Neural cell (in vitro differentiated cells): ENCODE measurements around the gene MAST4. TPM values are rescaled to one million over a fixed set of nuclear protein-coding genes. Genes with fewer than 3 reads are reported as not detected.

Experiments
- H2AFZ ChIP-seq: fragments of 200-600, 300-800 bp; sonication (generic), shearing (Covaris generic); 2 replicates; pipeline ENCODE4 v1.6.0; 2014; ENCODE audit warnings: low read depth, mild to moderate bottlenecking, antibody characterized with exemption, low read length, moderate library complexity
- H3F3A ChIP-seq: fragments of 200-600 bp; shearing (Covaris generic); 2 replicates; pipeline ENCODE4 v1.6.1; 2016; ENCODE audit warnings: mild to moderate bottlenecking, moderate library complexity, mixed read lengths, antibody characterized with exemption, low read length; ENCODE audit not compliant: insufficient read depth, poor library complexity, severe bottlenecking
- H3K27ac ChIP-seq: fragments of 200-600, 300-800 bp; sonication (generic), shearing (Covaris generic); 2 replicates; pipeline ENCODE4 v1.5.1; 2014; ENCODE audit warnings: mild to moderate bottlenecking, low read length, moderate library complexity
- H3K27me3 ChIP-seq: fragments of 300-800, 200-600 bp; sonication (generic), shearing (Covaris generic); 2 replicates; pipeline ENCODE4 v1.6.0; 2014; ENCODE audit warnings: mild to moderate bottlenecking, low read depth, low read length, moderate library complexity; ENCODE audit not compliant: insufficient read depth
- H3K36me3 ChIP-seq: fragments of 300-800, 200-600 bp; sonication (generic), shearing (Covaris generic); 2 replicates; pipeline ENCODE4 v1.5.1; 2014; ENCODE audit warnings: mild to moderate bottlenecking, antibody characterized with exemption, low read length, moderate library complexity; ENCODE audit not compliant: insufficient read depth
- H3K4me2 ChIP-seq: fragments of 300-800, 200-600 bp; sonication (generic), shearing (Covaris generic); 2 replicates; pipeline ENCODE4 v1.6.0; 2014; ENCODE audit warnings: mild to moderate bottlenecking, low read length
- H3K4me3 ChIP-seq: fragments of 300-800, 200-600 bp; sonication (generic), shearing (Covaris generic); 2 replicates; pipeline ENCODE4 v1.5.1; 2014; ENCODE audit warnings: mild to moderate bottlenecking, low read length, moderate library complexity
- H3K79me2 ChIP-seq: fragments of 200-600 bp; shearing (Covaris generic); replicated peaks from 2 replicates; pipeline ENCODE4 v1.6.0; 2014; ENCODE audit warnings: mild to moderate bottlenecking, low read length, moderate library complexity; ENCODE audit not compliant: insufficient read depth
- H3K9ac ChIP-seq: fragments of 300-800, 200-600 bp; sonication (generic), shearing (Covaris generic); 2 replicates; pipeline ENCODE4 v1.6.1; 2016; ENCODE audit warnings: mild to moderate bottlenecking, low read length, mixed read lengths
- H3K9me2 ChIP-seq: fragments of 200-600 bp; shearing (Covaris generic); 2 replicates; pipeline ENCODE4 v1.6.1; 2016; ENCODE audit warnings: mild to moderate bottlenecking, low read length, mixed read lengths; ENCODE audit not compliant: insufficient read depth
- H3K9me3 ChIP-seq: fragments of 200-600, 300-800 bp; sonication (generic), shearing (Covaris generic); 2 replicates; pipeline ENCODE4 v1.6.1; 2016; ENCODE audit warnings: mild to moderate bottlenecking, mixed run types, low read length, moderate library complexity, mixed read lengths
- H4K20me1 ChIP-seq: fragments of 200-600 bp; shearing (Covaris generic); 2 replicates; pipeline ENCODE4 v1.6.1; 2016; ENCODE audit warnings: mild to moderate bottlenecking, mixed run types; ENCODE audit not compliant: insufficient read depth
- EP300 ChIP-seq: fragments of 450-650 bp; conservative IDR thresholded peaks from 2 replicates; pipeline ENCODE4 v1.6.1; 2014; ENCODE audit warnings: antibody characterized with exemption, mild to moderate bottlenecking, moderate library complexity; ENCODE audit not compliant: poor library complexity, severe bottlenecking
- EZH2 ChIP-seq: fragments of 200-600, 300-800 bp; shearing (Covaris generic), sonication (generic); IDR thresholded peaks from 2 replicates; pipeline ENCODE4 v1.6.1; 2014; ENCODE audit warnings: antibody characterized with exemption, low read length, borderline replicate concordance, mild to moderate bottlenecking; ENCODE audit not compliant: insufficient read depth, poor library complexity, severe bottlenecking
- MXI1 ChIP-seq: fragments of 450-650 bp; conservative IDR thresholded peaks from 2 replicates; pipeline ENCODE4 v1.6.1; 2014; ENCODE audit warnings: antibody characterized with exemption, mild to moderate bottlenecking; ENCODE audit not compliant: poor library complexity, severe bottlenecking
- POLR2AphosphoS5 ChIP-seq: IDR thresholded peaks from 2 replicates; pipeline ENCODE4 v1.6.1; 2012
- RAD21 ChIP-seq: fragments of 450-650 bp; conservative IDR thresholded peaks from 2 replicates; pipeline ENCODE4 v1.6.1; 2014; ENCODE audit warnings: antibody characterized with exemption, mild to moderate bottlenecking, moderate library complexity
- REST ChIP-seq: IDR thresholded peaks from 2 replicates; pipeline ENCODE4 v1.6.1; 2012; ENCODE audit warnings: borderline replicate concordance
- SMC3 ChIP-seq: fragments of 450-650 bp; conservative IDR thresholded peaks from 2 replicates; pipeline ENCODE4 v1.6.1; 2014; ENCODE audit warnings: antibody characterized with exemption, mild to moderate bottlenecking, moderate library complexity; ENCODE audit not compliant: poor library complexity
- TAF1 ChIP-seq: IDR thresholded peaks from 2 replicates; pipeline ENCODE4 v1.6.1; 2012; ENCODE audit warnings: low read depth
- polyA plus RNA-seq: library from polyadenylated mRNA; depleted of rRNA; stranded (reverse); fragments of >200 nt; gene quantifications from 2 replicates; pipeline ENCODE4 v1.2.3, GENCODE V29; 2014
- TF ChIP-seq, protein P1 (sequence below): fragments of 450-650 bp; IDR thresholded peaks from 2 replicates; pipeline ENCODE4 v1.5.1; 2014; ENCODE audit warnings: antibody characterized with exemption, mild to moderate bottlenecking, moderate library complexity; ENCODE audit not compliant: poor library complexity, severe bottlenecking

MAST4 gene
- polyA plus RNA-seq, 1 donor from 2014 or later: 2.3 TPM

DNA sequence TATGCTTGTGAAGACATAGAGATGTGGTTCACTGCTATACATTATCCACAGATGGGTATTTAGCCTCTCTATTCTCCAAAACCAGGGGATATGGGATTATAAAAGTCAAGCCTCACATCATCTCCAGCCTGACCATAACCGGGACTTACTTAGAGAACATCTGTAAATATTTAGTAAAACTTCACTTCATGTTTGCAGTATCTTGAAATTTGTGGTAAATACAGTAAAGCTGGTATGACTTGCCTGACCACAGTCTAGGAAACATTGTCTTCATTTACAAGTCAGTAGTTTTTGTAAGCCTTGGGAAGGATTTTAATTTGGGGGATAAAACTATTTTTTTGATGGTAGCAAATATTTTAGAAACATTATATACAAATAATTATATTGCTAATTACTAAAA, 64.2 kb downstream of the MAST4 start:
- Histone ChIP-seq H3K9me3 (no peaks in the 10 kb centered on the region), H3K27me3 (no peaks in the 10 kb centered on the region), H3K9me2 (no peaks in the 10 kb centered on the region), H2AFZ (no peak overlapping the region), H3K9ac (no peak overlapping the region), H3K4me3 (no peak overlapping the region), H3K4me2 (no peak overlapping the region), H3K27ac (no peak overlapping the region), H4K20me1 (no peaks in the 10 kb centered on the region), H3F3A (no peaks in the 10 kb centered on the region), H3K36me3 (no peaks in the 10 kb centered on the region), H3K79me2 (no peaks in the 10 kb centered on the region)
- TF ChIP-seq, protein P1, sequence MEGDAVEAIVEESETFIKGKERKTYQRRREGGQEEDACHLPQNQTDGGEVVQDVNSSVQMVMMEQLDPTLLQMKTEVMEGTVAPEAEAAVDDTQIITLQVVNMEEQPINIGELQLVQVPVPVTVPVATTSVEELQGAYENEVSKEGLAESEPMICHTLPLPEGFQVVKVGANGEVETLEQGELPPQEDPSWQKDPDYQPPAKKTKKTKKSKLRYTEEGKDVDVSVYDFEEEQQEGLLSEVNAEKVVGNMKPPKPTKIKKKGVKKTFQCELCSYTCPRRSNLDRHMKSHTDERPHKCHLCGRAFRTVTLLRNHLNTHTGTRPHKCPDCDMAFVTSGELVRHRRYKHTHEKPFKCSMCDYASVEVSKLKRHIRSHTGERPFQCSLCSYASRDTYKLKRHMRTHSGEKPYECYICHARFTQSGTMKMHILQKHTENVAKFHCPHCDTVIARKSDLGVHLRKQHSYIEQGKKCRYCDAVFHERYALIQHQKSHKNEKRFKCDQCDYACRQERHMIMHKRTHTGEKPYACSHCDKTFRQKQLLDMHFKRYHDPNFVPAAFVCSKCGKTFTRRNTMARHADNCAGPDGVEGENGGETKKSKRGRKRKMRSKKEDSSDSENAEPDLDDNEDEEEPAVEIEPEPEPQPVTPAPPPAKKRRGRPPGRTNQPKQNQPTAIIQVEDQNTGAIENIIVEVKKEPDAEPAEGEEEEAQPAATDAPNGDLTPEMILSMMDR: no peak
- no peak for TF ChIP-seq RAD21
- no peak for TF ChIP-seq EZH2
- no peak for TF ChIP-seq MXI1
- no peak for TF ChIP-seq REST
- TF ChIP-seq SMC3: no peak
- TF ChIP-seq TAF1: no peak
- no peak for TF ChIP-seq EP300
- TF ChIP-seq POLR2AphosphoS5: no peak

- Histone ChIP-seq H2AFZ (no peak overlapping the region), H3K27ac (no peak overlapping the region), H3K36me3 (no peaks in the 10 kb centered on the region), H3F3A (no peaks in the 10 kb centered on the region), H3K4me2 (no peak overlapping the region), H3K4me3 (no peak overlapping the region), H3K9me2 (no peaks in the 10 kb centered on the region), H4K20me1 (no peaks in the 10 kb centered on the region), H3K27me3 (no peaks in the 10 kb centered on the region), H3K9me3 (no peaks in the 10 kb centered on the region), H3K9ac (no peak overlapping the region), H3K79me2 (no peaks in the 10 kb centered on the region)
- TF ChIP-seq REST: no peak
- no peak for TF ChIP-seq SMC3
Measured at GRCh38 chr5:66661149-66661548, 65.0 kb downstream of the MAST4 start.
